ENCODE data around the gene SSBP4.

Gene SSBP4

DNA sequence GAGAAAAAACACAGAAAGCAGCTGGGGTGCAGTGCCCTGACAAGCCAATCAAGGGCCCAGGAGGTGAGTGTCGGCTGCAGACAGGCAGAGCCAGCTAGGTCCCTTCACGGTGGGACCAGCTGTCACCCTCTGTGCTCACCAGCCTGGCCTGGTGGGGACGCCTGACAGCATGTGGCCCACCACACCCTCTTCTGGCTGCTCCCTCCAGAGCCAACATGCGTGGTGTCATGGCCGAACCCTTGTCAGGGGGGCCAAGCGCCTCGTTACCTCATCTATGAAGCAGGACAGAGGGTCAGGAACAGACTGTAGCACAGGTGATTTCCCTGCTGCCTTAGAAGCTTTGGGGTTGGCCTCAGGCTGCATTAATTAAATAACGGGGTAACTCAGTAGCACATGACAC lies 58.8 kb downstream of the SSBP4 start:
- TF ChIP-seq POLR2AphosphoS5 (IDR thresholded peaks at IDR 0.05; ENCODE audit: low read depth, low read length) (no peak), TAF1 (IDR thresholded peaks at IDR 0.05; ENCODE audit: borderline replicate concordance, insufficient read depth, low read length) (no peak), SIN3A (IDR thresholded peaks at IDR 0.05; ENCODE audit: borderline replicate concordance, insufficient read depth, low read length) (no peak), FOXP2 (optimal IDR thresholded peaks at IDR 0.05; ENCODE audit: borderline replicate concordance, extremely low read depth, extremely low read length, insufficient read depth) (no peak)
- TF ChIP-seq, protein P1, sequence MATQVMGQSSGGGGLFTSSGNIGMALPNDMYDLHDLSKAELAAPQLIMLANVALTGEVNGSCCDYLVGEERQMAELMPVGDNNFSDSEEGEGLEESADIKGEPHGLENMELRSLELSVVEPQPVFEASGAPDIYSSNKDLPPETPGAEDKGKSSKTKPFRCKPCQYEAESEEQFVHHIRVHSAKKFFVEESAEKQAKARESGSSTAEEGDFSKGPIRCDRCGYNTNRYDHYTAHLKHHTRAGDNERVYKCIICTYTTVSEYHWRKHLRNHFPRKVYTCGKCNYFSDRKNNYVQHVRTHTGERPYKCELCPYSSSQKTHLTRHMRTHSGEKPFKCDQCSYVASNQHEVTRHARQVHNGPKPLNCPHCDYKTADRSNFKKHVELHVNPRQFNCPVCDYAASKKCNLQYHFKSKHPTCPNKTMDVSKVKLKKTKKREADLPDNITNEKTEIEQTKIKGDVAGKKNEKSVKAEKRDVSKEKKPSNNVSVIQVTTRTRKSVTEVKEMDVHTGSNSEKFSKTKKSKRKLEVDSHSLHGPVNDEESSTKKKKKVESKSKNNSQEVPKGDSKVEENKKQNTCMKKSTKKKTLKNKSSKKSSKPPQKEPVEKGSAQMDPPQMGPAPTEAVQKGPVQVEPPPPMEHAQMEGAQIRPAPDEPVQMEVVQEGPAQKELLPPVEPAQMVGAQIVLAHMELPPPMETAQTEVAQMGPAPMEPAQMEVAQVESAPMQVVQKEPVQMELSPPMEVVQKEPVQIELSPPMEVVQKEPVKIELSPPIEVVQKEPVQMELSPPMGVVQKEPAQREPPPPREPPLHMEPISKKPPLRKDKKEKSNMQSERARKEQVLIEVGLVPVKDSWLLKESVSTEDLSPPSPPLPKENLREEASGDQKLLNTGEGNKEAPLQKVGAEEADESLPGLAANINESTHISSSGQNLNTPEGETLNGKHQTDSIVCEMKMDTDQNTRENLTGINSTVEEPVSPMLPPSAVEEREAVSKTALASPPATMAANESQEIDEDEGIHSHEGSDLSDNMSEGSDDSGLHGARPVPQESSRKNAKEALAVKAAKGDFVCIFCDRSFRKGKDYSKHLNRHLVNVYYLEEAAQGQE (IDR thresholded peaks at IDR 0.05; ENCODE audit: insufficient read depth in 1 of 2, low read depth in 2 of 2, low read length in 2 of 2), result no peak

DNA sequence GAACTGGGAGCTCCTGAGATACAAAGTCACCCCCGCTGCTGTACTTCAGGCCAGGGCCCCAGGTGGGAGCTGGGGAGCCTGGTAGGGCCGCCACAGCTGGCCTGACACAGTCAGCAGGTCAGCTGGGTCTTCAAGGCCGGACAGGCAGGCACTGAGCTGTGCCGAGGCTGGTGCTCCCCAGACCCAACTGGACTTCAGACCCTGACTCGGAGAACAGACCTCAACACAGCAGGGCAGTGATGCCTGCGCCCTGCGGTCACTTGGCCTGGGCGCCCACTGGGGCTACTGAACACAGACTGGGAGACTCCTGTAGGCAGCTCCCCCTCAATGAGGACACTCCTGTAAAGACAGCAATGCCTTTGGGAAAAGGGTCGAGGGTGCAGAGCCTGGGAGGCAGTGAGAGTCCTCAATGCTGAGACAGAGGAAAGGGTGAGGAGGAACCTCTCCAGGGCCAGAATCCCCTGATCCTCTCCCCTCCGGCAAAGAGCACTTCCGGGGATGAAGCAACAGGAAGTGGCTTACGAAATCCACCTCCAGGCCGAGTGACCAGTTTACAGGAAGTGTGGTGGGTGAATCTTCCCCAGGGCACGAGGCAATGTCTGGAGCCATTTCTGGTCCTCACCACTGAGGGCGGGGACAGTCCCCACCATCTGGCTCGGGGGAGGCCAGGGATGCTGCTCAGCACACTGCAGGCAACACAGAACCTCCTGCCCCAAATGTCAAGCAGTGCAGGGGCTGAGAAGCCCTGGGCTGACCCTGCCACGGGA lies 59.5 kb downstream of the SSBP4 start:
- TF ChIP-seq FOXP2 (optimal IDR thresholded peaks at IDR 0.05; ENCODE audit: borderline replicate concordance, extremely low read depth, extremely low read length, insufficient read depth) (peak; percentile 95), POLR2AphosphoS5 (IDR thresholded peaks at IDR 0.05; ENCODE audit: low read depth, low read length) (no peak), SIN3A (IDR thresholded peaks at IDR 0.05; ENCODE audit: borderline replicate concordance, insufficient read depth, low read length) (no peak), TAF1 (IDR thresholded peaks at IDR 0.05; ENCODE audit: borderline replicate concordance, insufficient read depth, low read length) (no peak)
- TF ChIP-seq, protein P1 (IDR thresholded peaks at IDR 0.05; ENCODE audit: insufficient read depth in 1 of 2, low read depth in 2 of 2, low read length in 2 of 2), result no peak; a peak in 1 of 4 replicates

DNA sequence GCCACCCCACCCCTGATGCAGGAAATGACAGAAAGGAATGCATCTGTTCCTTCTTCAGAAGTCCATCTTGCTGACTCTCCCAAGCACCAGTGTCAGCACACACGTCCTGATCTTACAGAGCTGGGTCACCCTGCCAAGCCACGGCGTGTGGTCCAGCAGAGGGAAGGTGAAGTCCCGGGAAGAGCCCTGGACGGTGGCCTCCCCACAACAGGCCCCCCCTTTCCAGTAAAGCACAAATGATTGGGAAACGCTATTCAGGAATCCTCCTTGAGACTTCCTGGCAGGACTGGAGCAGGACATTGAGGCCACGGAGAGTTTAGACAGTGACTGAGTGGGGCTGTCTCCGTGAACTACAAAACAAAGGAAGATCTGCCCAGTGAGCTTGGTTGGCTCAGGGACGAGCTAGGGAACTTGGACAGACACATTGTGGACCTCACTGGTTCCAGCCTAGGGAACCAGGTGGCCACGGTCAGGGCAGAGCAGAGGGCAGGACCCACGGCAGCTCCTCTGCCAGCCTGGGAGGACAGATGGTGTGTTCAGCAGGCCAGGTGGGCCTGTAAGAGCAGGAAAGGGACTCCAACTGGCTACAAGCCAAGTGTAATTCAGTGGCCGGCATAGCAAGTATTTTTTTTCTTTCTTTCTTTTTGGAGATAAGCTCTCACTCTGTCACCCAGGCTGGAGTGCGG lies 61.0 kb downstream of the SSBP4 start:
- no peak for TF ChIP-seq SIN3A (IDR thresholded peaks at IDR 0.05; ENCODE audit: borderline replicate concordance, insufficient read depth, low read length)
- TF ChIP-seq TAF1 (IDR thresholded peaks at IDR 0.05; ENCODE audit: borderline replicate concordance, insufficient read depth, low read length), result no peak
- TF ChIP-seq, protein P1 (IDR thresholded peaks at IDR 0.05; ENCODE audit: insufficient read depth in 1 of 2, low read depth in 2 of 2, low read length in 2 of 2), result no peak
- no peak for TF ChIP-seq FOXP2 (optimal IDR thresholded peaks at IDR 0.05; ENCODE audit: borderline replicate concordance, extremely low read depth, extremely low read length, insufficient read depth)
- no peak for TF ChIP-seq POLR2AphosphoS5 (IDR thresholded peaks at IDR 0.05; ENCODE audit: low read depth, low read length)

DNA sequence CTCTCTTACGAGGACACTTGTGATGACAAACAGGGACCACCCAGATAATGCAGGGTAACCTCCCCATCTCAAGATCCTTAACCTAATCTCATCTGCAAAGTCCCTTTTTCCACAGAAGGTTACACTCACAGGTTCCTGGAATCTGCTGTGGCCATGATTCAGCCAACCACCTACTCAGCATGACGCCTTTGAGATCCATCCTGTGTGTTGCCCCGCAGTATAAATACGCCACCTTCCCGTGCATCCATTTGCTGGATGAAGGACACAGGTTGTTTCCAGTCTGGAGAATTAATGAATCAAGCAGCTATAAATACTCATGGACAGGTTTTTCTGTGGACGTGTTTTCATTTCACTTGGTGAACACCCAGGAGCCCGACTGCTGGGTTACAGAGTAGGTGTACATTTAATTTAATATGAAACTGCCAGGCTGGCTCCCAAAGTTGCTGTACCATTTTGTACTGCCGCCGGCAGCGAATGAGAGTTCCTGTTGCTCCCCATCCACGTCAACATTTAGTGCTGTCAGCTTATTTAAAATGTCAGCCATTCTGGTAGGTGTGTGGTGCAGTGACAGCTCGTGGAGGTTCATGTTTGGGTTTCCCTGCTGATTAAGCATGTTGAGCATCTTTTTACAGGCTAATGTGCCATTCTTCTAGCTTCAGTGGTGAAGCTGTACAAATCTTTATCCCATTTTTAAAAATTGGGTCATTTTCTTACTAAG lies 62.5 kb downstream of the SSBP4 start:
- TF ChIP-seq, protein P1 (IDR thresholded peaks at IDR 0.05; ENCODE audit: insufficient read depth in 1 of 2, low read depth in 2 of 2, low read length in 2 of 2), result no peak
- TF ChIP-seq SIN3A (IDR thresholded peaks at IDR 0.05; ENCODE audit: borderline replicate concordance, insufficient read depth, low read length) (no peak), FOXP2 (optimal IDR thresholded peaks at IDR 0.05; ENCODE audit: borderline replicate concordance, extremely low read depth, extremely low read length, insufficient read depth) (no peak), POLR2AphosphoS5 (IDR thresholded peaks at IDR 0.05; ENCODE audit: low read depth, low read length) (no peak), TAF1 (IDR thresholded peaks at IDR 0.05; ENCODE audit: borderline replicate concordance, insufficient read depth, low read length) (no peak)

Data from PFSK-1 (cell line).